ENCODE data around the gene CDH19.

- TF ChIP-seq CTCF (IDR thresholded peaks at IDR 0.05; ENCODE audit: low read depth, low read length) (no peak), EZH2phosphoT487 (IDR thresholded peaks at IDR 0.05; ENCODE audit: low read depth) (no peak)
Measured at GRCh38 chr18:66534110-66534509, 69.8 kb downstream of the CDH19 start.
